ENCODE results near the gene RBMXL3.

RBMXL3 gene

GRCh38 chrX:115233497-115234455, 44.6 kb downstream of the RBMXL3 start, which contains the start of gene LRCH2:
TSS of gene LRCH2 (minus strand) at chrX:115234096. CDS start at chrX:115234041, 55 bp downstream.
- no peak for DNase-seq

- no peak for DNase-seq
Observed at GRCh38 chrX:115234461-115234860, 45.3 kb downstream of the RBMXL3 start.

GRCh38 chrX:115236560-115236959, 47.4 kb downstream of the RBMXL3 start:
- no peak for DNase-seq

GRCh38 chrX:115237056-115237455, 47.8 kb downstream of the RBMXL3 start:
- no peak for DNase-seq

Data from T-helper 9 cell (primary cell).